Measurements from ENCODE around the gene TRIM58.

- TF ChIP-seq CTCF (conservative IDR thresholded peaks at IDR 0.05 in 1 of 2, IDR thresholded peaks at IDR 0.05 in 1 of 2; ENCODE audit: low read depth in 1 of 2, low read length in 2 of 2) (no peak), EZH2 (IDR thresholded peaks at IDR 0.05; ENCODE audit: low read length, missing control alignments) (no peak)
These were observed 47.1 kb downstream of the TRIM58 start for GRCh38 chr1:247904122-247904521.
